H7 (cell line): ENCODE measurements around the gene TBR1. TPM values are rescaled to one million over a fixed set of nuclear protein-coding genes. Genes with fewer than 3 reads are reported as not detected.

Source experiments
- DNase-seq: peaks from one replicate; pipeline ENCODE4 v3.0.0; 2012
- H3K27me3 ChIP-seq: 2 replicates; pipeline ENCODE4 v1.6.0; 2011; ENCODE audit warnings: mild to moderate bottlenecking, low read length; ENCODE audit not compliant: control insufficient read depth, insufficient read depth
- H3K36me3 ChIP-seq: replicated peaks from 2 replicates; pipeline ENCODE4 v1.5.1; 2011; ENCODE audit warnings: low read length; ENCODE audit not compliant: control insufficient read depth, insufficient read depth
- H3K4me3 ChIP-seq: 2 replicates; pipeline ENCODE4 v1.5.1; 2011; ENCODE audit warnings: low read depth, mild to moderate bottlenecking, control low read depth, low read length, moderate library complexity; ENCODE audit not compliant: insufficient read depth
- total RNA-seq: library from RNA; depleted of rRNA; stranded (reverse); fragments of >200 nt; shearing (Covaris generic); gene quantifications from 2 replicates; pipeline ENCODE4 v1.2.3, GENCODE V29; 2014; rRNA removed

Gene TBR1
- under 0.01 and 0.37 TPM in 2 replicates for total RNA-seq

- no peaks in the 10 kb centered on the region for H3K36me3 ChIP-seq
- no peak within 1 kb of the TSS; the same call in 1 of the 2 replicates for H3K4me3 ChIP-seq
- H3K27me3 ChIP-seq: peaks cover 79% of the 10 kb centered on the region
- no peak for DNase-seq
Measured at GRCh38 chr2:161415987-161416707, at the start of gene TBR1. Gene TBR1 (plus strand): TSS chr2:161416297. CDS start chr2:161416411, 114 bp downstream.

GRCh38 chr2:161367675-161368074 lies 48.4 kb upstream of the TBR1 start:
- Histone ChIP-seq H3K36me3 (no peaks in the 10 kb centered on the region; the same call in 1 of the 2 replicates), H3K4me3 (no peak overlapping the region)
- DNase-seq: no peak

GRCh38 chr2:161369311-161369710 lies 46.8 kb upstream of the TBR1 start:
- Histone ChIP-seq H3K4me3 (no peak overlapping the region), H3K36me3 (no peaks in the 10 kb centered on the region; the same call in 1 of the 2 replicates), H3K27me3 (no peaks in the 10 kb centered on the region)
- DNase-seq: no peak

More at GRCh38 chr2:161367675-161368074, 48.4 kb upstream of the TBR1 start:
- H3K27me3 ChIP-seq: no peaks in the 10 kb centered on the region

- Histone ChIP-seq H3K36me3 (no peaks in the 10 kb centered on the region; the same call in 1 of the 2 replicates), H3K4me3 (no peak overlapping the region), H3K27me3 (no peaks in the 10 kb centered on the region)
- DNase-seq: no peak
Measured at GRCh38 chr2:161370981-161371380, 45.1 kb upstream of the TBR1 start.

GRCh38 chr2:161371869-161372268 lies 44.2 kb upstream of the TBR1 start:
- no peak for DNase-seq
- Histone ChIP-seq H3K36me3 (no peaks in the 10 kb centered on the region; the same call in 1 of the 2 replicates), H3K27me3 (no peaks in the 10 kb centered on the region), H3K4me3 (no peak overlapping the region)

- no peaks in the 10 kb centered on the region; the same call in 1 of the 2 replicates for H3K36me3 ChIP-seq
- no peaks in the 10 kb centered on the region for H3K27me3 ChIP-seq
- no peak overlapping the region for H3K4me3 ChIP-seq
- DNase-seq: no peak
Measured at GRCh38 chr2:161373942-161374341, 42.2 kb upstream of the TBR1 start.

- no peak for DNase-seq
- H3K4me3 ChIP-seq: no peak overlapping the region
- no peaks in the 10 kb centered on the region for H3K27me3 ChIP-seq
- no peaks in the 10 kb centered on the region; the same call in 1 of the 2 replicates for H3K36me3 ChIP-seq
Measured at GRCh38 chr2:161374446-161374845, 41.7 kb upstream of the TBR1 start.

- Histone ChIP-seq H3K27me3 (no peaks in the 10 kb centered on the region), H3K36me3 (no peaks in the 10 kb centered on the region; the same call in 1 of the 2 replicates), H3K4me3 (no peak overlapping the region)
- DNase-seq: no peak
Measured at GRCh38 chr2:161379740-161380139, 36.4 kb upstream of the TBR1 start.

GRCh38 chr2:161381546-161381945 lies 34.6 kb upstream of the TBR1 start:
- Histone ChIP-seq H3K27me3 (no peaks in the 10 kb centered on the region), H3K36me3 (no peaks in the 10 kb centered on the region; the same call in 1 of the 2 replicates), H3K4me3 (no peak overlapping the region)
- DNase-seq: no peak

- Histone ChIP-seq H3K27me3 (no peaks in the 10 kb centered on the region), H3K36me3 (no peaks in the 10 kb centered on the region; the same call in 1 of the 2 replicates), H3K4me3 (no peak overlapping the region)
- no peak for DNase-seq
Measured at GRCh38 chr2:161382747-161383146, 33.4 kb upstream of the TBR1 start.

- no peak for DNase-seq
- Histone ChIP-seq H3K36me3 (no peaks in the 10 kb centered on the region; the same call in 1 of the 2 replicates), H3K4me3 (no peak overlapping the region), H3K27me3 (no peaks in the 10 kb centered on the region)
Measured at GRCh38 chr2:161384864-161385263, 31.2 kb upstream of the TBR1 start.

- no peaks in the 10 kb centered on the region; the same call in 1 of the 2 replicates for H3K36me3 ChIP-seq
- no peak for DNase-seq
- no peak overlapping the region for H3K4me3 ChIP-seq
- no peaks in the 10 kb centered on the region for H3K27me3 ChIP-seq
Measured at GRCh38 chr2:161386228-161386824, 29.8 kb upstream of the TBR1 start.

GRCh38 chr2:161388146-161388779 lies 27.8 kb upstream of the TBR1 start:
- DNase-seq: no peak
- H3K27me3 ChIP-seq: no peaks in the 10 kb centered on the region
- H3K36me3 ChIP-seq: no peaks in the 10 kb centered on the region; the same call in 1 of the 2 replicates
- H3K4me3 ChIP-seq: no peak overlapping the region

- no peaks in the 10 kb centered on the region for H3K27me3 ChIP-seq
- DNase-seq: no peak
- no peak overlapping the region for H3K4me3 ChIP-seq
- no peaks in the 10 kb centered on the region; the same call in none of the 2 replicates for H3K36me3 ChIP-seq
Measured at GRCh38 chr2:161391737-161392506, 24.2 kb upstream of the TBR1 start.
